IPS-18a (cell line): ENCODE results near the gene SGK1.

Experiments used
- H3K27ac ChIP-seq: one replicate; pipeline ENCODE4 v1.5.1; 2013; ENCODE audit warnings: low read length
- H3K27me3 ChIP-seq: one replicate; pipeline ENCODE4 v1.6.1; 2013; ENCODE audit warnings: mild to moderate bottlenecking, low read length; ENCODE audit not compliant: control insufficient read depth, insufficient read depth
- H3K36me3 ChIP-seq: one replicate; pipeline ENCODE4 v1.6.1; 2013; ENCODE audit warnings: low read depth, low read length; ENCODE audit not compliant: control insufficient read depth
- H3K4me1 ChIP-seq: one replicate; pipeline ENCODE4 v1.6.1; 2013; ENCODE audit warnings: low read depth, low read length; ENCODE audit not compliant: control insufficient read depth
- H3K4me3 ChIP-seq: one replicate; pipeline ENCODE4 v1.5.1; 2013; ENCODE audit warnings: low read length
- H3K9ac ChIP-seq: one replicate; pipeline ENCODE4 v1.6.1; 2013; ENCODE audit warnings: mild to moderate bottlenecking, low read length, moderate library complexity
- H3K9me3 ChIP-seq: one replicate; pipeline ENCODE4 v1.6.1; 2013; ENCODE audit warnings: low read depth, low read length; ENCODE audit not compliant: control insufficient read depth

The SGK1 gene

DNA sequence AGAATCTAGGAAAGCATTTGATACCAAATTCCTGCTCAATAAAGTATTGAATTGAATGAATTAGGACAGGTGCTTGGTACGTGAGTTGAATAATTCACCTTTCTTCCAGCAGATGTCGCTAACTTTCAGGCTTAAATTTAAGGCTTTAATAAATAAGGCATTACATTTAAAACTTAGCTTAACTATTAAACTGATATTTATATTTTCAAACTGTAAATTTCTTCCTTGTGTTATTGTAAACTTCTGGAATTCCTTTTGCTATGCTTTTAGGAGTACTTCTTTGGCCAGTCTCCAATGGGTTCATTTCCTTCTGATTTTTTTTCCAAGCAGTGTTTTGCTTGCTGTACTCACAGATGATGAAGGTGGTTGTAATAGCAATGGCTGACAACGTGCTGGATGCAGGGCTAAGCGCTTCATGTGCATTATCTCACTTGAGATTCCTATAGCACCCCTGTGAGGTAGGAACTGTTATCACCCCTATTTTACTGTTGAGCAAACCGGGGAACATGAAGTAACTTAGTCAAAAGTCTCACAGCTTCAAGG is 194.2 kb downstream of the SGK1 start:
- Histone ChIP-seq H3K27me3 (no peaks in the 10 kb centered on the region), H3K27ac (no peak overlapping the region), H3K36me3 (no peaks in the 10 kb centered on the region), H3K4me3 (no peak overlapping the region), H3K9ac (no peak overlapping the region), H3K9me3 (no peaks in the 10 kb centered on the region), H3K4me1 (peaks cover 6% of the 10 kb centered on the region)

DNA sequence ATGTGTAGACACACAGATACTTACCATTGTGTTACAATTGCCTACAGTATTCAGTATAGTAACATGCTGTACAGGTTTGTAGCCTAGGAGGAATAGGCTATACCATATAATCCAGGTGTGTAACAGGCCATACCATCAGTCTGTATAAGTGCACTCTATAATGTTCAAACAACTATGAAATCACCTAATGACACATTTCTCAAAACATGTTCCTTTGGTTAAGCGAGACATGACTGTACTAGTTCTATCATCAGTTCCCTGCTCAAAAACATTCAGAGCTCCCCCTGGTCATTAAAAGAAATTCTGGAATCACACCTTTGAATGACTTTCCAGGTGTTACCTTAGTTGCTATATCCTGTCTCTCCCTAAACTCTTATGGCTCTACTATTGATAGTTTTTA is 195.1 kb downstream of the SGK1 start:
- Histone ChIP-seq H3K27ac (no peak overlapping the region), H3K4me3 (no peak overlapping the region), H3K27me3 (no peaks in the 10 kb centered on the region), H3K9me3 (no peaks in the 10 kb centered on the region), H3K36me3 (no peaks in the 10 kb centered on the region), H3K9ac (no peak overlapping the region), H3K4me1 (peaks cover 6% of the 10 kb centered on the region)

DNA sequence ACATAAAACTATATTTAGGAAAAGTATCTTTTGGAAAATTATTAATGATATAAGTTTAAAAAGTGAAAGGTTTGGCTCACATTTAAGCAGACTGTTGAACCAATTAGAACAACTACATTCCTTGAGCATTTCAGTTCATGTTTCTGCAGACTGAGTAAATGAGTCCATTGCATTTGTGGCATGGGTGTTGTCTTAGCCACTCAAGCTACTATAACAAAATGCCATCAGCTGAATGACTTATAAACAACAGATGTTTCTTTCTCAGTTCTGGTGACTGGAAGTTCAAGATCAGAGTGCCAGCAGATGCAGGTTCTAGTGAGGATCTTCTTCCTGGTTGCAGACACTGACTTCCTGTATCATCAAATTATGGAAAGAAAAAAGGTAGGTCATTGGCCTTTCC is 198.4 kb downstream of the SGK1 start:
- Histone ChIP-seq H3K27ac (no peak overlapping the region), H3K27me3 (no peaks in the 10 kb centered on the region), H3K4me3 (no peak overlapping the region), H3K36me3 (no peaks in the 10 kb centered on the region), H3K9ac (no peak overlapping the region), H3K9me3 (no peaks in the 10 kb centered on the region), H3K4me1 (peaks cover 6% of the 10 kb centered on the region)
